H4 (cell line): ENCODE data around the gene BSCL2. TPM values are rescaled to one million over a fixed set of nuclear protein-coding genes. Genes with fewer than 3 reads are reported as not detected.
"Not testable (repeated sequence)": the region's sequence is repeated elsewhere in the genome, so short reads cannot be mapped to it uniquely, and the experiment has no call there.

ENCODE experiments used
- DNase-seq: peaks from one replicate; pipeline ENCODE4 v3.0.0-alpha.2; 2015; ENCODE audit warnings: low spot score
- total RNA-seq: library from RNA; depleted of rRNA; stranded (reverse); fragments of >200 nt; shearing (Covaris generic); gene quantifications from 2 replicates; pipeline ENCODE4 v1.2.3, GENCODE V29; 2014; rRNA removed

Gene BSCL2
- total RNA-seq, 1 experiment from 2014 or later: 128 TPM

DNA sequence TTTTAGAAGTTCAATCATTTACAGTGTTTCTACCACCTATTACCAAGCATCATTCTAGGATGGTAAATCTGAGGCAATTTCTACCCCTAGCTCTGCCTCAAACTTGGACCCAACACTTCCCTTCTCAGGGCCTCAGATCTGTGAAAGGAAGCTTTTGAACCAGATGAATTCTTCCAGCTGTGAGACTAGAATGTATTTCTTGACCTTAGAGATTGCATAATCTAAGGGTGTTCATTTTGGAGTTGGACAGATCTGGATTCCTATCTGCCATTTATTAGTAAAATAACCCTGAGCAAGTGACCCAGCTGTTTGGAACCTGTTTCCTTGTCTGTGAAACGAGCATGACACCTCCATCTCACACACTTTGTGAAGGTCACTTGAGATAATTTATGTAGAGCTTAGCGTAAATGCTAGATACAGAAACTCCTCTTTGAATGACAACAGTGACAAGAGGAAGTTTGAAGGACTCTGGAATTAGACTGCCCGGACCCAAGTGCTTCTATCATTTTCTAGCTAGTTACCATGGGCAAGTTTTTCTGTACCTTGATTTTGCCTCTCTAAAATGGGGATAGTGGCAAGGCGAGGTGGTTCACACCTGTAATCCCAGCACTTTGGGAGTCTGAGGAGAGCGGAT lies 50.3 kb downstream of the BSCL2 start:
- DNase-seq: no peak

DNA sequence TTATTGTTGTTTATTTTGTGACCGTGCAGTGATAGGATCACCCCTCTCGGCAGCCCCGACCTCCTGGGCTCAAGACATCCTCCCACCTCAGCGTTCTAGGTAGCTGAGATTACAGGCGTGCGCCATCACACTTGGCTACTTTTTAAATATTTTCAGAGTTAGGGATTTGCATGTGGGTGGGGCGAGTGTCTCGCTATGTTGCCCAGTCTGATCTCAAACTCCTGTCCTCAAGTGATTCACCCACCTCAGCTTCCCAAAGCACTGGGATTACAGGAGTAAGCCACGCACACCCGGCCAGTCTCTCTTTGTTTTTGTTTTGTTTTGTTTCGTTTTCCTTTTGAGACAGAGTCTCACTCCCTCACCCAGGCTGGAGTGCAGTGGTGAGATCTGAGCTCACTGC lies 52.9 kb downstream of the BSCL2 start:
- no peak for DNase-seq

DNA sequence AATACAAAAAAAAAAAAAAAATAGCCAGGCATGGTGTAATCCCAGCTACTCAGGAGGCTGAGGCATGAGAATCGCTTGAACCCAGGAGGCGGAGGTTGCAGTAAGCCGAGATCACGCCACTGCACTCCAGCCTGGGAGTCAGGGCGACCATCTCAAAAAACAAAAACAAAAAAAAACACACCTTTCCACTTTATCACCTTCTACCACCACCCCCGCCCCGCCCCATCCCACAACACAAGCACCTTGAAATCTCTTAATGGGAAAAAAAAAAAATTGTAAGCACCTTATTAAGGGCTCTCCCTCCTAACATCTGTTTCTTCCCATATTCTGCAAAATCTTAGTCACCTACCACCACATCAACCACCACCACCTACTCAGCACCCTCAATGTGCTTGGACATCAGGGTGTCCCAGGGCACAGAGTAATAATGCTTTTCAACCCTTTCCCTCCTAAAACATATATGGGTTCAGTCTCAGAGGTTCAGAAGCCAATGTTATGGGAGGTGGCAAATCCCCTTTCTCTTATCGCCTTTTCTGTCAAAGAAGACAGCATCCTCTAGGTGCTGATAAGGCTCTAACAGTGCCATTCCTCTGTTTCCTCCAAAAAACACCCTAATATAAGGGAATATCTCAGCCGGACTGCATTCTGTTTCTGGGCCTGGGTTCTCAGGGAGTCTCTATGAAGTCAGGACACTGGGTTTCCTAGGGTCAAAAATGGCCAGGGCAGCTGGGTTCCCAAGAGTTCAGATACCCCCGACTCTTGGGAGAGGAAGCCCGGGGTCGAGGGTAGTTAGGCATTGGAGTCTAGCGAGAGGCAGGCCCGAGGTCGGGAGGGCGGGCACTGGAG lies 54.8 kb downstream of the BSCL2 start:
- no peak for DNase-seq

- DNase-seq: not testable (repeated sequence)
Measured at GRCh38 chr11:62650283-62650682, 56.9 kb downstream of the BSCL2 start.

DNA sequence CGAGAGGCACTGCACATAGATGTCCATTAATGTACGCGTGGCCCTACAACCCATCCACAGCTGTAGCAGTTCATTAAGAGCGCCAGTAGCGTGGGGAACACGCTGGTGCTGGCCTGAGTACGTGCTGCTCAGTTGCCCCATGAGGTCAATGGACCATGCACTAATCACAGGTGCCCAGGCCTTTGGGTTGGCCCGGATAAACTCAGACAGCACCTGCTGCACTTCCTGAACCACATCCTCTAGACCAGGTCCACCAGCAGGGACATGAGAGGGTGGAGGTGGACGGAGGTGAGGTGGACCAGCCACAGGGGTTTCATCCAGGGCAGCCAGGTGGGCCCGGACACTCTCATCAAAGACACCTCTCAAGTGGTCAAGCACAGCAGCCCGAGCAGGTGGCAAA lies 57.7 kb downstream of the BSCL2 start:
- no peak for DNase-seq

DNA sequence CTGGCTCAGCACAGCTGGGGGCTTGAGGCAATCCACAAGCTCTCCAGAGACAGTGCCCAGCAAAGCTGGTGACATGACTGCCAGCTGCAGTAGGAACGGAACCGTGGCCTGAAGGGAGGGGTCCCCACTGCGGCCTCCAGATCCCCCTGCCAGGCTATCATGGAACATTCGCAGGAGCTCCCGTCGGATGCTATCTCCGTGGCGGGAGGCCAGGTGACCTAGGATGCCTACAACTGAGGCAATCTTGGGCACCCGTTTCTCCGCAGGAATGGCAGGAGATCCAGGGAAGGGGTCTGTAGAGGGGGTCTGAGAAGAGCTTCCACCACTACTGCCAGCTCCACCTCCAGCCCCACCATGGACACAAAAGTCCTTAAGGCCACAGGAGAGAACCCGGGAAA lies 58.3 kb downstream of the BSCL2 start:
- no peak for DNase-seq

DNA sequence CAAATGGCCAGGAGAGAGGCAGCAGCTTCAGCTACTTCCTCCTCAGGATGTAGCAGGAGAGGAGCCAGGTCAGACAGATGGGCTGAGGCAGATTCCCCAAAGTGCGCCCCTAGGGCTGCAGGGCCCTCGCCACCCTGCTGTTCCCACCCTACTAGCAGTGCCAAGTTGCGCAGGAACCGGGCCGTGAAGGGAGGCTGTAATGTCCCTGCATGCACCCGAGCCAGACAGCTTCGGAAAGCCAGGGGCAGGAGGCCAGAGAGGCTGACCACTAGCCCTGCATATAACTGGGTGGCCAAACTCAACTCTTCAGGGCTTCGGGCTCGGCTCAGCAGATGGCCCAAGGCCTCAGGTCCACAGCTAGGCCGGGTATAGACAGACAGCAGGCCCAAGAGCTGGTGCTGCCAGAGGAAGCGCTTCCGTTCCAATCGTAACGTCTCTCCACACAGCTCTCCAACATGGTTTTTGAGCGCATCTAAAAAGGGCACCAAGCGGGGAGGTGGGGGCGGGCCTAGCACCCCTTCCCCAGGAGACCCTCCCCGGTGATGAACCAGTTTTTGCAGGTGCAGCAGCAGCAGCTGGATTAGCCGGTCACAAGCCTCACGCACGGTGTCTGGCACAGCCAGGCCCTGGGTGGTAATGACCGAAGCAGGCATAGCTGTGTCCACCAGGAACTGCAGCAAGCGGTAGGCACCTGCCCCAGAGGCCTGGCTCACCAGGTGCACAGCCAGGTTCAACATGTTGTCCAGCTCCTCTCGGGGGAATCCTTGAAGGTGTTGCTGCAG lies 58.8 kb downstream of the BSCL2 start:
- DNase-seq: no peak

- no peak for DNase-seq
Measured at GRCh38 chr11:62647609-62648005, 59.6 kb downstream of the BSCL2 start.

GRCh38 chr11:62646825-62647608 lies 60.2 kb downstream of the BSCL2 start:
- no peak for DNase-seq

- peak; percentile 97 for DNase-seq
Measured at GRCh38 chr11:62645946-62646824, 61.0 kb downstream of the BSCL2 start, which contains the start of gene GANAB. TSS of gene GANAB (minus strand) at chr11:62646613. CDS start at chr11:62646599, 14 bp downstream.

DNA sequence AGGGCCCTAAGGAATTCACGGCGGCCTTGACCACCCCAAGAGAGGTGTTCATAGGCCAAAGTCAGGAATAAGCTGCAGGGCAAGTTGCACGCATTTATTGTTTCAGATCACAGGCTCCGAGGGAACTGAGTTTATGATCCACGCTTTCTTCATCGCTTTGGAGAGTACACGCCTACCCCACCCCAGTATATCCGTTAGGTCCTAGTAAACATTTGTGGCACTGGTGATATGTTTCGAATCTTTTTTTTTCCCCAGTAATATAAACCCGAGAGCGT lies 61.6 kb downstream of the BSCL2 start:
- no peak for DNase-seq

- DNase-seq: no peak
Measured at GRCh38 chr11:62644220-62644619, 63.0 kb downstream of the BSCL2 start.

Other genes starting within 250 kb of the BSCL2 start
- 47.0 and 60.1 TPM in 2 replicates for gene AHNAK, start 160.6 kb downstream of the BSCL2 start, total RNA-seq
- 1,742 and 1,908 TPM in 2 replicates for gene EEF1G, start 133.5 kb downstream of the BSCL2 start, total RNA-seq
- gene TUT1, start 115.9 kb downstream of the BSCL2 start, total RNA-seq: 2.3 and 5.4 TPM in 2 replicates
- gene MTA2, start 105.6 kb downstream of the BSCL2 start, total RNA-seq: 96.1 and 108 TPM in 2 replicates
- gene EML3, start 94.6 kb downstream of the BSCL2 start, total RNA-seq: 10.1 and 13.8 TPM in 2 replicates
- gene ROM1, start 94.2 kb downstream of the BSCL2 start, total RNA-seq: 4.2 and 11.4 TPM in 2 replicates
- 13.5 and 26.0 TPM in 2 replicates for gene B3GAT3, start 85.4 kb downstream of the BSCL2 start, total RNA-seq
- 142 and 153 TPM in 2 replicates for gene GANAB, start 60.8 kb downstream of the BSCL2 start, total RNA-seq
- gene INTS5, start 54.1 kb downstream of the BSCL2 start, total RNA-seq: 14.5 and 16.0 TPM in 2 replicates
- gene C11orf98, start 42.2 kb downstream of the BSCL2 start, total RNA-seq: 100 and 130 TPM in 2 replicates
- gene CSKMT, start 42.1 kb downstream of the BSCL2 start, total RNA-seq: 7.0 and 8.4 TPM in 2 replicates
- gene UQCC3, start 35.8 kb downstream of the BSCL2 start, total RNA-seq: 9.1 and 12.2 TPM in 2 replicates
- 3.7 and 5.1 TPM in 2 replicates for gene LBHD1, start 35.2 kb downstream of the BSCL2 start, total RNA-seq
- 93.7 and 110 TPM in 2 replicates for gene UBXN1, start 28.4 kb downstream of the BSCL2 start, total RNA-seq
- 0.14 TPM in 1 of 2 replicates, not detected in the other for gene LRRN4CL, start 17.9 kb downstream of the BSCL2 start, total RNA-seq
- 0.41 TPM in 1 of 2 replicates, not detected in the other for gene GNG3, start 252 bp upstream of the BSCL2 start, total RNA-seq
- 4.7 and 5.0 TPM in 2 replicates for gene HNRNPUL2, start 20.0 kb upstream of the BSCL2 start, total RNA-seq
- gene TTC9C, start 21.1 kb upstream of the BSCL2 start, total RNA-seq: 35.0 and 46.9 TPM in 2 replicates
- gene ZBTB3, start 46.7 kb upstream of the BSCL2 start, total RNA-seq: 6.9 and 7.5 TPM in 2 replicates
- 140 and 182 TPM in 2 replicates for gene POLR2G, start 54.2 kb upstream of the BSCL2 start, total RNA-seq
- 15.0 and 19.1 TPM in 2 replicates for gene TAF6L, start 64.0 kb upstream of the BSCL2 start, total RNA-seq
- 77.5 and 85.5 TPM in 2 replicates for gene TMEM179B, start 80.0 kb upstream of the BSCL2 start, total RNA-seq
- 43.1 and 62.4 TPM in 2 replicates for gene TMEM223, start 84.6 kb upstream of the BSCL2 start, total RNA-seq
- 25.1 and 31.1 TPM in 2 replicates for gene NXF1, start 98.0 kb upstream of the BSCL2 start, total RNA-seq
- gene STX5, start 124.6 kb upstream of the BSCL2 start, total RNA-seq: 22.3 and 26.3 TPM in 2 replicates
- not detected in 2 replicates for gene TEX54, start 125.4 kb upstream of the BSCL2 start, total RNA-seq
- gene WDR74, start 132.2 kb upstream of the BSCL2 start, total RNA-seq: 60.1 and 63.7 TPM in 2 replicates
- gene SLC3A2, start 173.5 kb upstream of the BSCL2 start, total RNA-seq: 478 and 499 TPM in 2 replicates
- not detected in 2 replicates for gene CHRM1, start 213.9 kb upstream of the BSCL2 start, total RNA-seq